Activated CD4-positive, alpha-beta T cell treated with anti-CD3 and anti-CD28 coated beads for 36 hours (primary cell): ENCODE results near the gene DCDC1. TPM values are rescaled to one million over a fixed set of nuclear protein-coding genes. Genes with fewer than 3 reads are reported as not detected.

Experiments
- ATAC-seq: fragments of 200-7000 bp; cut with Tn5 transposase; one replicate; pipeline ENCODE4 v1.10.0; 2021; ENCODE audit warnings: mild to moderate bottlenecking, moderate library complexity
- CTCF ChIA-PET: fragments of 350-600 bp; sonication (Branson Sonifier 250); formaldehyde crosslinking; loops from one replicate; lab custom pipeline; 2021; ENCODE audit warnings: antibody characterized with exemption; lab: Charles Lee
- POLR2A ChIA-PET: fragments of 350-600 bp; sonication (Branson Sonifier 250); formaldehyde crosslinking; loops from one replicate; lab custom pipeline; 2021; ENCODE audit warnings: antibody characterized with exemption, inconsistent platforms; lab: Charles Lee
- DNase-seq: peaks from one replicate; pipeline ENCODE4 v3.0.0-alpha.2; 2020
- H3K27ac Mint-ChIP-seq: one replicate; pipeline ENCODE4 v1.8.0; 2021; ENCODE audit warnings: mixed read lengths
- H3K27me3 Mint-ChIP-seq: one replicate; pipeline ENCODE4 v1.8.0; 2021; ENCODE audit warnings: mixed read lengths
- H3K36me3 Mint-ChIP-seq: one replicate; pipeline ENCODE4 v1.8.0; 2021; ENCODE audit warnings: low read depth, mixed read lengths
- H3K4me1 Mint-ChIP-seq: one replicate; pipeline ENCODE4 v1.8.0; 2021; ENCODE audit warnings: mixed read lengths
- H3K4me3 Mint-ChIP-seq: one replicate; pipeline ENCODE4 v1.8.0; 2021; ENCODE audit warnings: mild to moderate bottlenecking, moderate library complexity, mixed read lengths
- H3K9me3 Mint-ChIP-seq: one replicate; pipeline ENCODE4 v1.8.0; 2021; ENCODE audit warnings: low read depth, mixed read lengths
- intact Hi-C, 2 experiments: fragments of 100-400 bp; cut with DNase I in 1 of 2; cut with micrococcal nuclease in 1 of 2; formaldehyde crosslinking; loops; one replicate each; pipeline versions ENCODE4 v1.14.2 to v1.15.1; 2022 to 2024; cut with DNase I, micrococcal nuclease
- total RNA-seq, 2 experiments: library from RNA; stranded (reverse); gene quantifications; one replicate each; pipeline ENCODE4 v1.2.3, GENCODE V29; 2021

DCDC1 gene
- total RNA-seq, 2 experiments from 2014 or later = 0.23 to 0.32 TPM

GRCh38 chr11:30863209-30863608, 506.3 kb downstream of the DCDC1 start:
- Mint-ChIP-seq H3K27ac (no peak overlapping the region), H3K36me3 (no peaks in the 10 kb centered on the region), H3K9me3 (no peaks in the 10 kb centered on the region), H3K4me3 (no peak overlapping the region), H3K27me3 (no peaks in the 10 kb centered on the region), H3K4me1 (no peaks in the 10 kb centered on the region)
- ATAC-seq (no peak), DNase-seq (no peak)
- intact Hi-C loops = no loop called here
- ChIA-PET CTCF (no interaction called here), POLR2A (no interaction called here)

- intact Hi-C loops = no loop called here
- no peak for ATAC-seq
- Mint-ChIP-seq H3K4me3 (no peak overlapping the region), H3K4me1 (no peaks in the 10 kb centered on the region), H3K27ac (no peak overlapping the region), H3K9me3 (no peaks in the 10 kb centered on the region), H3K36me3 (no peaks in the 10 kb centered on the region), H3K27me3 (no peaks in the 10 kb centered on the region)
- ChIA-PET CTCF (no interaction called here), POLR2A (no interaction called here)
- no peak for DNase-seq
Observed at GRCh38 chr11:30861531-30861930, 508.0 kb downstream of the DCDC1 start.

DNA sequence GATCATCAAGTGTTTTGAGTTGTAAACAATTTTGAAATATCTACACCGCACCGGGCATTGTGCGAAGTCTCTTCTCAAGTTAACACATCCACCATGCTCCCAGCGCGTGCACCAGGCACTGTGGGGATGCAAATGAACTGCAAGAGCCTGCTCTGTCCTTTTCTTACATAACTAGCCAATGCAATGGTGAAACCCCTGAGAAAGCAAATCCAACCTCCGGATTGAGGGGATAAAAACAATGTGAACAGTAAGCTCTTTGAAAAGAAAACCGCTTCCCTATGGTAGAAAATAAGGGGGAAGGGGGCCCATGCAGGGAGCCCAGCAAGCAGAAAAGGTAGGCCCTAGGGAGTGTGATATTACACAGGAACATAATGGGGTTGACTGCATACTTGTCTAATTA, 508.5 kb downstream of the DCDC1 start:
- CTCF ChIA-PET = no interaction called here
- H3K9me3 Mint-ChIP-seq = no peaks in the 10 kb centered on the region
- H3K27me3 Mint-ChIP-seq = no peaks in the 10 kb centered on the region
- POLR2A ChIA-PET = no interaction called here
- H3K4me1 Mint-ChIP-seq = no peaks in the 10 kb centered on the region
- intact Hi-C loops = no loop called here
- H3K27ac Mint-ChIP-seq = no peak overlapping the region
- H3K4me3 Mint-ChIP-seq = no peak overlapping the region
- ATAC-seq (no peak), DNase-seq (no peak)
- no peaks in the 10 kb centered on the region for H3K36me3 Mint-ChIP-seq

DNA sequence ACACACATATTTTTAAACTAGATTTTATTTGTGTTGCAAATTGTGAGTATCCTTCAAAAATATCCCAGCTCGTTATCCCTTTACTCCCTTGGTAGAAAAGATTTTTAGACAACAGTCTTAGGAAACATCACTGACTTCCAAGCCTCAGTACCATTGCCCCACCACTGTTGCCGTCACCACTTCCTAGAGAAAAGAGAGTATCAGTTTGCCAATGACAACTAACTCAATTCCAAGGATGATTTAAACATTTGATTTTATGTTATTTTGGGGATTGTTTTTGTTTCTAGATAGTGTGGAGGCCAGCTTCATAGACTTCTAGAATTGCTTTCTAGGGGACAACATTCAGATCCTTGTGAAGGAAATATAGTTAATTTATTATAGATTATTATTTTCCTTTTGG, 509.4 kb downstream of the DCDC1 start:
- DNase-seq (no peak), ATAC-seq (no peak)
- H3K27me3 Mint-ChIP-seq = no peaks in the 10 kb centered on the region
- no peaks in the 10 kb centered on the region for H3K4me1 Mint-ChIP-seq
- intact Hi-C loops = no loop called here
- POLR2A ChIA-PET = no interaction called here
- no peaks in the 10 kb centered on the region for H3K36me3 Mint-ChIP-seq
- H3K4me3 Mint-ChIP-seq = no peak overlapping the region
- no peak overlapping the region for H3K27ac Mint-ChIP-seq
- CTCF ChIA-PET = no interaction called here
- H3K9me3 Mint-ChIP-seq = no peaks in the 10 kb centered on the region

DNA sequence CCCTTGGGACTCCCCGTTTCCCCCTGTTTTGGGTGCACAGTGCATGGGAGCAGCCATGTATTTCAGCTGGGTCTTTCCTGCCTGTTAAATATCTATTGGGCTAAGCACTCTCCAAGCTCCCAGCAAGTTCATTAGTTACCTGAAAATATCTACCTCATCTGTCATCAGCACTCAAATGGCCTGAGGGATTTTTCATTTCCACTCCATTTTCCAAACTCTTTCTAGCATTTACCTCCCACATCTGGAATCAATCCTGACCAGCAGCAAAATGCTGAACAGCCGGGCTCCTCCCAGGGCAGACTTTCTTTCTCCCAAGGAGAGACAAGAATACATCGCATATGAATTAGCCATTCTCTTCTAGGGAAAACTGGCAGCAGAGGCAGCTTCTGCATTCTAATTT, 509.9 kb downstream of the DCDC1 start:
- no peak for DNase-seq
- H3K36me3 Mint-ChIP-seq = no peaks in the 10 kb centered on the region
- H3K9me3 Mint-ChIP-seq = no peaks in the 10 kb centered on the region
- H3K4me3 Mint-ChIP-seq = no peak overlapping the region
- ATAC-seq = no peak
- ChIA-PET POLR2A (no interaction called here), CTCF (no interaction called here)
- H3K27me3 Mint-ChIP-seq = no peaks in the 10 kb centered on the region
- H3K4me1 Mint-ChIP-seq = no peaks in the 10 kb centered on the region
- intact Hi-C loops = no loop called here
- H3K27ac Mint-ChIP-seq = no peak overlapping the region

DNA sequence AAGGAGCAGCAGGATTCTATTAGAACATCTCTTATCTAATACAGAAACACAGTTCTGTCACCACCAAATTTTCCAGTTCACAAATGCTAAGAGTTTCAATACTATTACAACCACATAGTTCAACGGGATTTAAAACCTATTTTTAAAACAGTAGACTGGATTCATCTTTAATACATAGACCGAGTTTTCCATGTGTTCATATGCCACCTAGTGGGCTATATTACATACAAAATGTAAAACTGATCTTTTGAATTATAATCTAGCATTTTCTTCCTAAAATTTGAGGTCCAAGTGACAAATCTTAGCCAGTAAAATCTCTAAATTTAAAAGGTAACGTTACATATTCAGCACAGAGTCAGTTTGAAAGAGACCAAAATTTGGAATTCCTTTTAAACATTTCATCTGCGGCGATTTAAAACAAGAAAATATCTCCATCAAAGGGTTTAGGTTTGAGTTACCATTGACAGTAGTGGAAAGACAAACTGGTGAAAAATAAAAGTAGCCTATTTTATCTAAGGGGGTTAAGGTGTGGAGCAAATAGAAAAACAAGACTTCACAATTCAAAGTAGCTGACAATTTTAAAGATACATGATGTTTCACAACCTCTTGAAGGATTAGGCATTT, 514.0 kb downstream of the DCDC1 start:
- intact Hi-C loops = loop anchor here in 1 of 2 experiments (2.0 kb wide), 1 partner anchor 509 kb away; no protein-coding TSS in a partner anchor
- no peaks in the 10 kb centered on the region for H3K4me1 Mint-ChIP-seq
- H3K27me3 Mint-ChIP-seq = no peaks in the 10 kb centered on the region
- ATAC-seq (no peak), DNase-seq (no peak)
- H3K27ac Mint-ChIP-seq = no peak overlapping the region
- CTCF ChIA-PET = no interaction called here
- H3K9me3 Mint-ChIP-seq = no peaks in the 10 kb centered on the region
- no peaks in the 10 kb centered on the region for H3K36me3 Mint-ChIP-seq
- no peak overlapping the region for H3K4me3 Mint-ChIP-seq
- POLR2A ChIA-PET = no interaction called here

DNA sequence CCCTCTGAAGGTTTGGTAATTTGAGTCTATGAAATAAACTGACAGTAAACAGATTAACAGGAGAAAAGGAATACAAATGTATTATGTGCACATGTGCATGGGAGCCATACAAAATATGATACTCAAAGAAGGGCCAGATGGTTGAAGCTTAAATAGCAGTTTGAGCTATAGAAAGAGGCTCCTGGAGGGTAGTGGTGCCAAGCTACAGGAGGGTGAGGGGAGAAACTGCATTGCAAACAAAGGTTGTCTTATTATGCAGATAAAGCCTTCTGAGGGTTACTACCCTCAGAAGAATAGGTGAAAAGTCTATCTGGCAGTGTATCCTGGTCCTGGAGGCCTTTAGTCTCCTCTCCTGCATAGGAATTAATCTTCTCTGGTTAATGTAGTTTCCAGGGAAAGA, 516.1 kb downstream of the DCDC1 start:
- H3K27ac Mint-ChIP-seq = no peak overlapping the region
- POLR2A ChIA-PET = no interaction called here
- CTCF ChIA-PET = interaction anchor here (1.2 to 1.3 kb wide), 2 partner anchors 10 to 13 kb away, joined by 3 to 5 read pairs; no protein-coding TSS in a partner anchor
- no peaks in the 10 kb centered on the region for H3K36me3 Mint-ChIP-seq
- ATAC-seq (no peak), DNase-seq (no peak)
- H3K4me1 Mint-ChIP-seq = no peaks in the 10 kb centered on the region
- H3K9me3 Mint-ChIP-seq = no peaks in the 10 kb centered on the region
- H3K4me3 Mint-ChIP-seq = no peak overlapping the region
- intact Hi-C loops = no loop called here
- H3K27me3 Mint-ChIP-seq = no peaks in the 10 kb centered on the region

DNA sequence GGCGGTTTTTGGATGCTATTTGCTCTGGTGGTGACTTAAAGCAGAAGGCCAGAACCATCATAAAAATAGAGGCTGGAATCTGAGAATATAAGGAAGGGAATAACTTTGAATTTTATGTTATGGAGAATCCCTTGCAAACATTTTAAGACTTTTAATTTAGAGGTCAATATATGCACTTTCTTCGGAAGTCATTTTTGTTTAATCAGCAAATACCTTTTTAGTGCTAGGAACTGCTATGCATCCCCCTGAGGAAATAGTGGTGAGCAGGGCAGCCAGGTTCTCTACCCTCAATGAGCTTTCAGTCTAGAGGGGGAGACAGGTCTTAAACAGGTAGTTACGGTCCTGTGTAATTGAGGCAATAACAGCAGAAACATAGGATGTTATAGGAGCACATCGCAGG, 516.9 kb downstream of the DCDC1 start:
- no peaks in the 10 kb centered on the region for H3K4me1 Mint-ChIP-seq
- no peak overlapping the region for H3K27ac Mint-ChIP-seq
- no peak overlapping the region for H3K4me3 Mint-ChIP-seq
- H3K27me3 Mint-ChIP-seq = no peaks in the 10 kb centered on the region
- ChIA-PET POLR2A (no interaction called here), CTCF (interaction anchor here (1.2 to 1.3 kb wide), 2 partner anchors 9 to 14 kb away, joined by 3 to 5 read pairs; no protein-coding TSS in a partner anchor)
- no peaks in the 10 kb centered on the region for H3K36me3 Mint-ChIP-seq
- ATAC-seq (no peak), DNase-seq (no peak)
- intact Hi-C loops = no loop called here
- H3K9me3 Mint-ChIP-seq = no peaks in the 10 kb centered on the region

GRCh38 chr11:30852091-30852490, 517.4 kb downstream of the DCDC1 start:
- no peaks in the 10 kb centered on the region for H3K27me3 Mint-ChIP-seq
- CTCF ChIA-PET = no interaction called here
- POLR2A ChIA-PET = no interaction called here
- no peak for DNase-seq
- no peaks in the 10 kb centered on the region for H3K9me3 Mint-ChIP-seq
- ATAC-seq = no peak
- H3K4me3 Mint-ChIP-seq = no peak overlapping the region
- intact Hi-C loops = no loop called here
- H3K4me1 Mint-ChIP-seq = no peaks in the 10 kb centered on the region
- H3K36me3 Mint-ChIP-seq = no peaks in the 10 kb centered on the region
- H3K27ac Mint-ChIP-seq = no peak overlapping the region

GRCh38 chr11:30837252-30837651, 532.3 kb downstream of the DCDC1 start:
- H3K27me3 Mint-ChIP-seq = peaks cover 5% of the 10 kb centered on the region
- ChIA-PET CTCF (no interaction called here), POLR2A (no interaction called here)
- H3K4me1 Mint-ChIP-seq = no peaks in the 10 kb centered on the region
- no peak for ATAC-seq
- no peak overlapping the region for H3K27ac Mint-ChIP-seq
- intact Hi-C loops = loop anchor here in 1 of 2 experiments (10.0 kb wide), 1 partner anchor 692 kb away; no protein-coding TSS in a partner anchor
- no peaks in the 10 kb centered on the region for H3K36me3 Mint-ChIP-seq
- H3K4me3 Mint-ChIP-seq = no peak overlapping the region
- peaks cover 7% of the 10 kb centered on the region for H3K9me3 Mint-ChIP-seq
- no peak for DNase-seq

GRCh38 chr11:30832831-30833230, 536.7 kb downstream of the DCDC1 start:
- ATAC-seq (no peak), DNase-seq (no peak)
- POLR2A ChIA-PET = no interaction called here
- intact Hi-C loops = loop anchor here in 1 of 2 experiments (10.0 kb wide), 1 partner anchor 688 kb away; no protein-coding TSS in a partner anchor
- CTCF ChIA-PET = interaction anchor here (0.7 kb wide), 1 partner anchor 369 kb away, joined by 6 read pairs; no protein-coding TSS in a partner anchor
- Mint-ChIP-seq H3K4me3 (no peak overlapping the region), H3K27me3 (no peaks in the 10 kb centered on the region), H3K9me3 (peaks cover 7% of the 10 kb centered on the region), H3K27ac (no peak overlapping the region), H3K36me3 (no peaks in the 10 kb centered on the region), H3K4me1 (no peaks in the 10 kb centered on the region)

GRCh38 chr11:30830681-30831080, 538.9 kb downstream of the DCDC1 start:
- no peaks in the 10 kb centered on the region for H3K27me3 Mint-ChIP-seq
- intact Hi-C loops = loop anchor here in 1 of 2 experiments (1.0 to 10.0 kb wide), 2 partner anchors 17 to 686 kb away; no protein-coding TSS in a partner anchor
- ChIA-PET POLR2A (interaction anchor here (0.6 kb wide), 2 partner anchors 18 to 366 kb away, joined by 3 to 4 read pairs; no protein-coding TSS in a partner anchor), CTCF (interaction anchor here (0.7 to 0.8 kb wide), 2 partner anchors 91 to 354 kb away, joined by 3 to 4 read pairs; no protein-coding TSS in a partner anchor)
- no peak for DNase-seq
- H3K36me3 Mint-ChIP-seq = no peaks in the 10 kb centered on the region
- no peaks in the 10 kb centered on the region for H3K4me1 Mint-ChIP-seq
- ATAC-seq = no peak
- no peak overlapping the region for H3K4me3 Mint-ChIP-seq
- no peak overlapping the region for H3K27ac Mint-ChIP-seq
- H3K9me3 Mint-ChIP-seq = peaks cover 7% of the 10 kb centered on the region
